Islet of Langerhans (tissue), 1 donor: ENCODE results near the gene TMEM164.

Experiments used
- FAIRE-seq: peaks from one replicate; lab custom pipeline; 2011; peaks lifted over from hg19 to GRCh38; lab: Jason Lieb, UNC

The TMEM164 gene

GRCh38 chrX:110037178-110037577 lies 34.3 kb downstream of the TMEM164 start:
- no peak for FAIRE-seq

GRCh38 chrX:110038900-110039299 lies 36.0 kb downstream of the TMEM164 start:
- FAIRE-seq, result no peak

- peak; percentile 55 for FAIRE-seq
These were observed 39.1 kb downstream of the TMEM164 start for GRCh38 chrX:110041980-110042379.

GRCh38 chrX:110042496-110042895 lies 39.6 kb downstream of the TMEM164 start:
- no peak for FAIRE-seq

- no peak for FAIRE-seq
These were observed 40.6 kb downstream of the TMEM164 start for GRCh38 chrX:110043506-110043905.

GRCh38 chrX:110044346-110045249 lies 41.7 kb downstream of the TMEM164 start:
- no peak for FAIRE-seq

- FAIRE-seq, result no peak
These were observed 42.5 kb downstream of the TMEM164 start for GRCh38 chrX:110045421-110045820.

GRCh38 chrX:110046001-110046400 lies 43.1 kb downstream of the TMEM164 start:
- FAIRE-seq, result peak; percentile 98

- FAIRE-seq, result no peak
These were observed 44.1 kb downstream of the TMEM164 start for GRCh38 chrX:110046971-110047370.

GRCh38 chrX:110049096-110049495 lies 46.2 kb downstream of the TMEM164 start:
- FAIRE-seq, result no peak

- FAIRE-seq, result no peak
These were observed 47.5 kb downstream of the TMEM164 start for GRCh38 chrX:110050386-110050785.

- FAIRE-seq, result no peak
These were observed 48.0 kb downstream of the TMEM164 start for GRCh38 chrX:110050901-110051300.

- FAIRE-seq, result no peak
These were observed 48.6 kb downstream of the TMEM164 start for GRCh38 chrX:110051559-110051958.

- FAIRE-seq, result no peak
These were observed 49.4 kb downstream of the TMEM164 start for GRCh38 chrX:110052303-110052702.

GRCh38 chrX:110053453-110053852 lies 50.5 kb downstream of the TMEM164 start:
- FAIRE-seq, result no peak

GRCh38 chrX:110055616-110056015 lies 52.7 kb downstream of the TMEM164 start:
- no peak for FAIRE-seq

GRCh38 chrX:110056419-110056818 lies 53.5 kb downstream of the TMEM164 start:
- peak; percentile 88 for FAIRE-seq

GRCh38 chrX:110059410-110059809 lies 56.5 kb downstream of the TMEM164 start:
- FAIRE-seq, result no peak

GRCh38 chrX:110060317-110060716 lies 57.4 kb downstream of the TMEM164 start:
- peak; percentile 68 for FAIRE-seq

GRCh38 chrX:110060846-110061537 lies 58.1 kb downstream of the TMEM164 start:
- FAIRE-seq, result no peak

- FAIRE-seq, result no peak
These were observed 60.0 kb downstream of the TMEM164 start for GRCh38 chrX:110062919-110063318.

GRCh38 chrX:110066488-110067225 lies 63.7 kb downstream of the TMEM164 start:
- FAIRE-seq, result no peak

GRCh38 chrX:110070970-110071369 lies 68.1 kb downstream of the TMEM164 start:
- no peak for FAIRE-seq
